Measurements from ENCODE around the gene CA6.
A peak's percentile ranks its signal among the peaks of the same experiment; 100 is the strongest.
"Not testable (repeated sequence)": the region's sequence is repeated elsewhere in the genome, so short reads cannot be mapped to it uniquely, and the experiment has no call there.

The CA6 gene

DNA sequence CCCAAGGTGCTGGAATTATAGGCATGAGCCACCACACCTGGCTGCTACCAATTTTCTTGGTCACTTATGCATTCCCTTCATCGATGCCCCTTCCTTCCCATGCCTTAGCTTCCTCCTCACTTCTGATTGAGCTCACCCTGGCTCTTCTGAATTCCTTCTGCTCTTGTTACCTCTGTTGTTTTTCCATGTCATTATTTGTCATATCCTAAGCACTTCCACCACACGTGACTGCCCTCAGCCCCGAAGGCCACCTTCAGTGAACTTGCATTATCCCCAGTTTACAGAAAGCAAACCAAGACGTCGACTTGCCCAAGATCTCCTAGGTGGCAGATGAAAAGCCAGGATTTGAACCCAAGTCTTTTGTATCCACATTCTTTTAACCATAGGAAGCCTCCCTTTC is 30.7 kb downstream of the CA6 start:
- DNase-seq, result no peak

DNA sequence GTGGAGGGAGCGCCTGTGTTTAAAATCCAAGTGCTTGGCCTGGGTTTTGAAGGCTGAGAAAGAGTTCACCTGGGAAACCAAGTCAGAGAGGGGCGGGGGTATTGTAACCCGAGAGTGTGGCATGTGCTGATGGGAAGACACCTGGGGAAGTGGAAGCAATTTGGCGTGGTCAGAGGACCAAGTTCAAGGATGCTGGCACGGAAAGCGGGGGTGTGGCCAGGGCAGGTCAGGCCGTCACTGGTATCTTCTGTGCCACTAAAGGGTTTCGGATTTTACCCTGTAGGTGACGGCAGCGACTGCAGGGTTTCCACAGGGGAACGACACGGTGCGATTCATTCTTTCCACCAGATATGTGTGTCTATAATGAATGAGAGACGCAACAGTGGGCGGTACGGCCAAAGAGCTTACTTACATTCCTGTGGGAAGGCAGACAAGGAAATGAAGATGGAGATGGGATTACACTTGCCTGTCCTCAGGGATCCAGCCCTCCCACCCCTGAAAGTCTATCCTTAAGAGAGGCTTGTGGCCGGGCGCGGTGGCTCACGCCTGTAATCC is 31.3 kb downstream of the CA6 start:
- no peak for DNase-seq

DNA sequence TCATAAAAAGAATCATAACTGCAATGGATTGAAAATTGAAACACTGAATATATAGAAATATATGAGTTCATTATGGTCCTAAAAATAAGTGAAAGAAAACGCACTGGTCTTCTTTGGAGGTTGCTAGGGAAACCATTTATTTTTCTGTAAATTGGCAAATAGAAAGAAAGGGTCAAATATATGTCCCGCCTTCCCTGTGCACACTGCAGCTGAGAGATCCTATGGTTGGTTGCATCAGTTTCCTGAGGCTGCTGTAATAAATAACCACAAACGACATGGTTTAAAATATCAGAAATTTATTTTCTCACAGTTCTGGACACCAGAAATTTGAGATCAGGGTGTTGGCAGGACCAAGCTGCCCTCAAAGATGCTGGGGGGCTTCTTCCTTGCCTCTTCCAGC is 35.0 kb downstream of the CA6 start:
- DNase-seq, result no peak

DNA sequence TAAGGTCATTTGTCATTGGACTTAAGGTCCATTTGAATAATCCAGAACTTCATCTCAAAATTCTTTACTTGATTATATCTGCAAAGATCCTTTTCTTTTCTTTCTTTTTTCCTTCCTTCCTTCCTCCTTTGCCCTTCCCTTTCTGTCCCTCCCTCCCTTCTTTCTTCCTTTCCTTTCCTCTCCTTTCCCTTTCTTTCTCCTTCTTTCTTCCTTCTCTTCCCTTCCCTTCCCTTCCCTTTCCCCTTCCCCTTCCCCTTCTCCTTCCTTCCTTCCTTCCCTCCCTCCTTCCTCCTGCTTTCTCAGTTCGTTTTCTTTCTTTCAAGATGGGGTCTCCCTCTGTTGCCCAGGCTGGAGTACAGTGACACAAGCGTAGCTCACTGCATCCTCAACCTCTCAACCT is 35.5 kb downstream of the CA6 start:
- no peak for DNase-seq

DNA sequence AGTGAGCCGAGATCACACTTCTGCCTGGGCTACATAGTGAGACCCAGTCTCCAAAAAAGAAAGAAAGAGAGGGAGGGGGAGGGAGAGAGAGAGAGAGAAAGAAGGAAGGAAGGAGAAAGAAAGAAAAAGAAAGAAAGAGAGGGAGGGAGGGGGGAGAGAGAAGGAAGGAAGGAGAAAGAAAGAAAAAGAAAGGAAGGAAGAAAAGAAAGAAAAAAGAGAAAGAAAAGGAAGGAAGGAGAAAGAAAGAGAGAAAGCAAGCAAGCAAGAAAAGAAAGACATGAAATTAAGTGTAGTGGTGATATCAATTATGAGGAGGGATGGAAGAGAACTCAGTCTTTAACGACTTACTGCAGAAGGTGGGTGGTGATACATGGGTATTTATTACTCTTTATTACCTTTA is 38.5 kb downstream of the CA6 start:
- DNase-seq, result no peak

DNA sequence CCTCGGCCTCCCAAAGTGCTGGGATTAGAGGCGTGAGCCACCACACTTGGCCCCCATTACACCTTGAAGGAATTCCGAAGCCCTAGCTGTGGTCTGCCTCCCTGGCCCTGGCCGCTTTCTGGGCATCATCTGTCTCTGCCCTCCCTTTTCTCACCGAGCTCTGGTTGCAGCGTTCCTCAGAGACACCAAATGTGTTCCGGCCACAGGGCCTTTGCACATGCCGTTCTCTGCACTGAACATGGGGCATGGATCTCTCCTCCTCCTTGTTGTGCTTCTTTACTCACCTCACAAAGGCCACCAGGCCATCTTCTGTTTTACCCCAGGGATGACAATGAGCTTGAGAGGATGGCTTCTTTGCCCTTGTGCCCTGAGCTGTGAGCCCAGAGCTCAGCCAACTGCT is 39.3 kb downstream of the CA6 start:
- DNase-seq, result no peak

DNA sequence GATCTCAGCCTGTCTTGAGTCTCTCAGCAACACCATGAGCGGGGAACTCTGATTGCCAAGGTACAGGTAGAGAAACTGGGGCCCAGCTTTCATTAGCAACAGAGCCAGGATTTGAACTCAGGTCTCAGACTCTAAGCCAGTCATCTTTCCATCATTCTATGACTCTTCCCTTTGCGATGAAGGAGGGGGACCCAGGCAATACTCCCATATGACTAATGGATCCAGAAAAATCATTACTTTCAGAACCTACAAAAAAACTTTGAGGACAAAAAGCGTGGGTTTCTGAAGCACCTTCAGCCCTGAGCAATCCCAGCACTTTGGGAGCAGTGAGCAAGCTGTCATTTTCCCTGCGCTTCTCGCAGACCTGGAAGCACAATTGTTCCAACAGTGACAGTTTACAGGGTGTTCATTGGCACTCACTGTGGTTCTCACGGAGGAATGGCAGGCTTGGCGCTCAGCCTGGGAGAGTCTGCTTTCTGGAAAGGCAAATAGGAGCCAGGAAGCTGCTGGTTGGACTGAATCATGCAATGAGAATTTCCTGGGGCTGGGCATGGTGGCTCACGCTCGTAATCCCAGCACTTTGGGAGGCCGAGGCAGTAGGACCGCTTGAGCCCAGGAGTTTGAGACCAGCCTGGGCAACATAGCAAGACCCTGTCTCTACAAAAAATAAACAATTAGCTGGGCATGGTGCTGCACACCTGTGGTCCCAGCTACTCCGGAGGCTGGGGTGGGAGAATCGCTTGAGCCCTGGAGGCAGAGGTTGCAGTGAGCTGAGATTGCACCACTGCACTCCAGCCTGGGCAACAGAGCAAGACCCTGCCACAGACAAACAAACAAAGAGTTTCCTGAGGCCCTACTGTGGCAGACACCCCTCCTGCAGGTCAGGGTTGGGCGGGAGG is 40.5 kb downstream of the CA6 start:
- peak; percentile 57 for DNase-seq

DNA sequence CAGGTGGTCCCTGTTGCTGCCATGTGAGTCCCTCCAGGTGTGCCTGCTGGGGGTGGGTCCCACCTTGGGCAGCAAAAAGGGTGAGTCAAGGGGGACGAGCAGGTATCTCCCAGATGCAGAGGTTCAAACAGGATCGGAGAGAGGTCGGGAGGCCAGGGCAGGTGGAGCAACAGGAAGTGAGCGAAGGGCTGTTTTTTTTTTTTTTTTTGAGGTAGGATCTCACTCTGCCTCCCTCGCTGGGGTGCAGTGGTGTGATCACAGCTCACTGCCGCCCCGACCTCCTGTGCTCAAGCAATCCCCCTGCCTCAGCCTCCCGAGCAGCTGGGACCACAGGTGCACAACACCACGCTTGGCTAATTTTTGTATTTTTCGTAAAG is 41.1 kb downstream of the CA6 start:
- no peak for DNase-seq

DNA sequence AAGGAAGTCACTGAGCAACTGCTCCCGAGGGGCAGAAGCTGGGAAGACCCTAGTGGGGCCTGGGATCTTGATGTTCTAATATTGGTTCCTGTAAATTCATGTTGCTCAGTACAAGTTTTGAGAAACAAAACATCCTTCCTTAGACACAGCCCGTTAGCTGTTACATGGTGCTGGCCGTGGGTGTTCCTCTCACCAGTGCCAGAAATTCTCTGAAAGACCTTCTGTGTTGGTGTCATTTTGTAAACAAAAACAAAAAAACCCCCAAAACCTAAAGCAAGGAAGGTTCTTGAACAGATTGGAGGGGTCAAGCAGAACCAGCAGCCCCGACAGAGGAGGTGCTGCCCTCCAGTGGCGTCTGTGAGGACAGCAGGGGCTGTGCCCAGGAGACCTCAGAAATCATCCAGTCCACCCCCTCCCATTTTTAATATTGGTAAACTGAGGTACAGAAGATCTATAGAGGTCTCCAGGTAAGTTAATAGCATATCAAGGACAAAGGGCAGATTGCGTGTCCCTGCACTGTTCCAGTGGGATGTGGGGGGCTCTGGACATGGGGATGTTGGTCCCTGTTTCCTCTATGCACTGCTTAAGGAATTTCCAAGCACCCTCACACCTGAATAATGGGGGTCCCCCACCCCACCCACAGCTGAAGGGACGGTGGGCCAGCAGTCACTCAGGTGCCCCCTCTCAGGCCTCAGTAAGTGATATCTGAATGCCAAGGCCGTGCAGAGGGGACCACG is 42.4 kb downstream of the CA6 start:
- peak; percentile 29 for DNase-seq

DNA sequence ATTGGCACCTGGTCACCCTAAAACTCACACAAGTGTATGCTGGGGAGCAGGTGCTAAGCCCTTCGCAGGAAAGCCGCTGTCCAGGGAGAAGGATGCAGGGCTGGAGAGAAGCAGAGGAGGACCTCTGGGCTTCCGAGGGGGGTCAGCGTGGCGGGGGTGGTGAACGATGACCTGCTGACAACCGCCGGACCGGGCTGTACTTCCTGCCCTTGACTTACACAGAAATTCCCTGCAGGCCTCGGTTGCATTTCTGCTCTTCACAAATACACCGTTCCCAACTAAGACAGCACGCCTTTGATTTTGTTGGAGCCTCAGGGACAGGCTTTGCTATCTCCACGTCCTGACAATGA is 42.9 kb downstream of the CA6 start:
- DNase-seq, result no peak

DNA sequence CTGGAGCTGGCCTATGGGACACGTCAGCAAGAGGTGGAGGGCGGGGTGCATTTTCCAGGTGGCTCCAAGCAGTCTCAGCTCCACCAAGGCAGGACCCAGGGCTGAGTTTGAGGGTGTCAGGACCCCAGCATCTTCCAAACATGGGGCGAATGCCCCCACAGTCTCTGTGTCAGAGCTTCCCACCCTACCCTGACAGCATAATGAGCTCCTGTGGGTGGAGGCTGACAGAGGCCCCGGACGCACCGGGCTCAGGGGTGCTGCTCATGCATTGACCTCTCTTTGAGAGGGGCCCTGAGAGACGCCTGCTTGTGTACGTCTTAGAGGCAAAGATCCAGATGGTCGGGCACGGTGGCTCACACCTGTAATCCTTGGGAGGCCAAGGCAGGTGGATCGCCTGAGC is 43.4 kb downstream of the CA6 start:
- DNase-seq, result no peak

DNA sequence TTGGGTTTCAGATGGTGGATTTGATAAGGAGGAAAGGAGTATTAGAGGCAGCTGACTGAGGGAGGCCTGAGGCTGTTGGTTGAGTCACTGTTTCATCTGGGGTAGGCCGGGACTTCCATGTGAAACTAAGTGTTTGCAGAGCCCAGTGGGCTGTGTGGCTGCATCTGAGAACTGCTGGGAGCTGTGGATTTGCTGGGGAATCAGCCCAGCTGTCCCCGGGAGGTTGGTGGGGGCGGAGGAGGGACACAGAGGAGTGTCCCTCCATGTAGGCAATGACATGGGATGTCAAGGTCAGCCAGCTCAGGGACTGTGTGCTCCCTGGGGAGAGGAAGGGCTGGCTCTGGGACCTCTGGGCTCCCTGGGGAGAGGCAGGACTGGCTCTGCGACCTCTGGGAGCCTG is 44.2 kb downstream of the CA6 start:
- no peak for DNase-seq

DNA sequence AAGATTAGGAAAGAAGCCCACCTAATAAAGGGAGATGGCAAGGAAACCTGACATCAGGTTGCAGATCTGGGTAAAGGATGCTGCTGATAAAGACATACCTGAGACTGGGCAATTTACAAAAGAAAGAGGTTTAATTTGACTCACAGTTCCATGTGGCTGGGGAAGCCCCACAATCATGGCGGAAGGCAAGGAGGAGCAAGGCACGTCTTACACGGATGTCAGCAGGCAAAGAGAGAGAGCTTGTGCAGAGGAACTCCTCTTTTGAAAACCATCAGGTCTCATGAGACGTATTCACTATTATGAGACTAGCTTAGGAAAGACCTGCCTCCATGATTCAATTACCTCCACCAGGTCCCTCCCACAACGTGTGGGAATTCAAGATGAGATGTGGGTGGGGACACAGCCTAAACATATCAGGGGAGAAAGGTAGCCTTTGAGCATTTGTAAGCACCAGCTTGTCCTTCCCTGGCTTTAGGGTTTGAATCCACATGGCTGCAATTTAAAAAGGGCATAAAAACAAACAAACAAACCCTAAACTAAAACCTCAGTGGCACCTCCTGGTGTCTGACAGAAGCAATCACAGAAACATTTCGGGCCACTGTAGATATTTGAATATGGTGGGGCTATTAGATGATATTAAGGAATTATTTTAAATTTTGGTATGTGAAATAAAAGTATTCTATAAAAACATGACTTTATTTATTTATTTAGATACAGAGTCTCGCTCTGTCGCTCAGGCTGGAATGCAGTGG is 47.4 kb downstream of the CA6 start:
- DNase-seq, result no peak

DNA sequence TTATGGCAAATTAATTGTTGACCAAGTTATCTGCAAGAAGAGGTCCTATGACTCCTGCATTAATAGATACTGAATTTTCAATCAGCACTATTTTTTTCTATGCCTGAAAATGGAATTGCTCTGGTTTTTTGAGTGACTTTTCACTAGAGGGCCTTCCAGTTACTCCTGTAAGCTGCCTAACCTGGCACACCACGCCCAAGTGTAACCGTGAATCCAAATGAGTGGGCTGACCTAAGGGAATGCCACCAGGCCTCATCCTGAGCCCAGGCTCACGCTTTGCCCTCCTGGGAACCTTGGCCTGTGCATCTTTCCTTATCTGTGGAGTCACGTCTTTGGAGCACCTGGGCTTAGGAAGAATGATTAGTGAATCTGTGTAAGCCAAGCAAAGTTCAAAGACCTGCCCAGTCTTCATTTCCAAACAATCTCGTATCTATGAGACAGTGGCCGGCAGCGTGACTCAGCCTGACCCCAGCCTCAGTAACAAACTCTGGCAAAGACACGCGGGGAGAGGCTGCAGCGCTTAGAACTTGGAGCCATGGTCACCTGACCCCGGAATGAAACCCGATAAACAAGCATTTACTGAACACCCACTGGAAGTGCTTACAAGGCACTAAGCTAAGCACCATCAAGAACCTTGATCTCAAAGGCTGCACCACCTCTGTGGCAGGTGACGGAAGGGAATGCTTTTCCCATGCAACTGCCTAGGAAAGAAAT is 48.5 kb downstream of the CA6 start:
- DNase-seq, result not testable (repeated sequence)

DNA sequence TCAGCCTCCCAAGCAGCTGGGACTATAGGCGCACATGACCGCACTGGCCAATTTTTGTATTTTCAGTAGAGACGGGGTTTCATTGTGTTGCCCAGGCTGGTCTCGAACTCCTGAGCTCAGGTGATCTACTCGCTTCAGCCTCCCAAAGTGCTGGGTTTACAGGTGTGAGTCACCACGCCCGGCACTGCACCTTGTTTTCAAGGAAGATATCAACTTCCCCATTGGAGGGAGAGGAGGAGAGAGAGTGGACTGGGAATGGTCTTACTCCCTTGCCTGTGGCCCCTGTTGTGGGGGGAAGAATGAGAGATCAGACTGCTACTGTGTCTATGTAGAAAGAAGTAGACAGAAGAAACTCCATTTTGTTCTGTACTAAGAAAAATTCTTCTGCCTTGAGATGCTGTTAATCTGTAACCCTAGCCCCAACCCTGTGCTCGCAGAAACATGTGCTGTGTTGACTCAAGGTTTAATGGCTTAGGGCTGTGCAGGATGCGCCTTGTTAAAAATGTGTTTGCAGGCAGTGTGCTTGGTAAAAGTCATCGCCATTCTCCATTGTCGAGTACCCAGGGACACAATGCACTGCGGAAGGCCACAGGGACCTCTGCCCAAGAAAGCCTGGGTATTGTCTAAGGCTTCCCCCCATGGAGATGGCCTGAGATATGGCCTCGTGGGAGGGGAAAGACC is 56.0 kb downstream of the CA6 start:
- DNase-seq, result not testable (repeated sequence)

DNA sequence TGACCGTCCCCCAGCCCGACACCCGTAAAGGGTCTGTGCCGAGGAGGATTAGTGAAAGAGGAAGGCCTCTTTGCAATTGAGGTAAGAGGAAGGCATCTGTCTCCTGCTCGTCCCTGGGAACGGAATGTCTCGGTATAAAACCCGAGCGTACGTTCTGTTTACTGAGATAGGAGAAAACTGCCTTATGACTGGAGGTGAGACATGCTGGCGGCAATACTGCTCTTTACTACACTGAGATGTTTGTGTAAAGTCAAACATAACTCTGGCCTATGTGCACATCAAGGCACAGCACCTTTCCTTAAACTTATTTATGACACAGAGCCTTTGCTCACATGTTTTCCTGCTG is 56.5 kb downstream of the CA6 start:
- DNase-seq, result not testable (repeated sequence)

DNA sequence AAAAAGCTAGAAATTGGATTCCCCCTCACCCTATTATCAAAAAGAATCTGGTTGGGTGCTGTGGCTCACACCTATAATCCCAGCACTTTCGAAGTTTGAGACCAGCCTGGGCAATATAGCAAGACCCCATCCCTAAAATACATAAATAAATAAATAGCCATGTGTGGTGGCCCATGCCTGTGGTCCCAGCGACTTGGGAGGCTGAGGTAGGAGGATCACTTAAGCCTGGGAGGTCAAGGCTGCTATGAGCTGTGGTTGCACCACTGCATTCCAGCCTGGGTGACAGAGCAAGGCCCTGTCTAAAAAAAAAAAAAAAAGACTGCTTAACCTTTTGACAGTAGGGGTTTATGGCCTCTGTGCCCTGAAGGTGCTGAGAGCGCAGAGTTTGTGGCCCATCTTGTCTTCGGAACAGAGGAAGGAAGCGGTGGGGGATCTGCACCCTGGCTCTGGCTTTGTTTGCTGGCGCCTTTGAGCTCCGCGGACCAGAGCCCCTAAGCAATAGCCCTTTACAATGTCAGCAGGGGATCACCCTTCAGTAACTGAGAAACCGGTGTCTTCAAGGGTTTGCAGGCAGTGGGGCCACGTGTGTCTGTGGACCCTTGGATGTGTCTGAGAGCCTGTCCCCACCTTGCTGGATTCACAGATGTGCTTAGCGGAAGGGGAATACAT is 58.5 kb downstream of the CA6 start:
- no peak for DNase-seq

DNA sequence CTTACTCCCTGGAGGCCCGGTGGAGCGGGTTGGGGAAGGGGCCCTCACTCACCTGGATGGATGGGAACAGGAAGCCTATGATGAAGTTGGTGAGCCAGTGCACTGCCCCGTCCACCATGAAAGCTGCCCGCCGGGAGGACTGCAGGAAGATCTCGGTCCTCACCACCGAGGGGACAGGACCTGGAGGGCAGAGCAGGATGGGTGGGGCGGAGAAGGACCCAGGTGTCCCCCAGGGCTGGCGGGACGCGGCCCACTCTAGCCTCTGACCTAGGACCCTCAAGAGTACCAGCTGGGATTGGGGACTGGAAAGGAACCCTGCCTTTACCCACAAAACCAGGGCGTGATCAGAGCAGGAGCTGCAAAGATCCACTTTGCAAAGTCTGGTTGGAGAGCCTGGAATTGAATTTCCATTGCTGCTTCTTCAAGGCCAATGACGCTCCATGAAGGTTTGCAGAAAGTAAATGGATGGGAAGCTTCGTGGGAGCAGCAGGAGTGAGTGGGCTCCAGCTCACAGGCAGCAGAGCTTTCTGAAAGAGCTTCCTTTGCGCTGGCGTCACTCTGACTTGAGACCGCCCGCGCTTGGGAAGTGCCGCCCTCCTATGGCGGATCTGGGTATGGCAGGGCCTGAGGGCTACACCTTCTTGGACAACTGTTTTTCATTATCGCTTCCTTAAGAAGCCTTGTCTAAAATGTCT is 59.2 kb downstream of the CA6 start:
- DNase-seq, result peak; percentile 63

DNA sequence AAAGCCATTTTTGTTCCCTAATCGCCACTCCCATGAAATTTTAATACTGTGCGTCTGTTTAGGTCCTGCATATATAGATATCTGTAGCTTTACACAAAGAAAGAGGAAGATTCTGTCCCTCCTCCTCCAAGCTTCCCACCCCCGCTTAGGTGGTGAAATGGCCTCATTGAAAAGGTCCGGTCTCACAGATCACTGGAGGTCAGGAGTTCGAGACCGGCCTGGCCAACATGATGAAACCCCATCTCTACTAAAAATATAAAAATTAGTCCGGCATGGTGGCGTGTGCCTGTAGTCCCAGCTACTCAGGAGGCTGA is 59.7 kb downstream of the CA6 start:
- DNase-seq, result no peak

DNA sequence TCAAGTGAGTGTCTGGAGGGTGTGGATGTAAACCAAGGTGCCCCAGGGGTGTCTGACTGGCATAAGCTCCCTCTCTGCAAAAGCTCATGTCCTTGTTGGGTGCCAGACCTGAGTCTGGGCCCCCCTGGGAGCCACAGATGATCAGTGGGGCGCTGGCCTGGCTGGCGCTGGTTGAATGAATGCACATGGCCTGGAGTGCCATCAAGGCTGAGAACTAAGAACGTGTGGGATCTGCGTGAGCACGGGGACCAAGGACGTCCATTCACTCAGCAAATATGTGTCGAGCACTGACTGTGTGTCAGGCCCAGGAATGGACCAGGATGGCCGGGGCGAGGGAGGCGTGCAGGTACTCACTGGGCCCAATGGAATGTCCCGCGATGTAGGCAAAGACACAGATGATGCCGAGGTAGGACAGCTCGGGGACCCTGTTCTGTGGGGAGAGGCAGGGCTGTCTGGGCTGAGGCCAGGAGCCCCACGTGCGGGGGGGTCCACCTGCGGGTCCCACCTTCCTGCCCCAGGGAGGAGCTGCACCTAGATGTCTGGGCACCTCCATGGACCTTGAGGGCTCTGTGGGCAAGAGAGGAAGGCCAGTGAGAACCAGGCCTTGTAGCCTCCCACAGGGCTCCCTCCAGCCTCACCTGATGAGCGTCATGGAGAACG is 61.4 kb downstream of the CA6 start:
- DNase-seq, result no peak

DNA sequence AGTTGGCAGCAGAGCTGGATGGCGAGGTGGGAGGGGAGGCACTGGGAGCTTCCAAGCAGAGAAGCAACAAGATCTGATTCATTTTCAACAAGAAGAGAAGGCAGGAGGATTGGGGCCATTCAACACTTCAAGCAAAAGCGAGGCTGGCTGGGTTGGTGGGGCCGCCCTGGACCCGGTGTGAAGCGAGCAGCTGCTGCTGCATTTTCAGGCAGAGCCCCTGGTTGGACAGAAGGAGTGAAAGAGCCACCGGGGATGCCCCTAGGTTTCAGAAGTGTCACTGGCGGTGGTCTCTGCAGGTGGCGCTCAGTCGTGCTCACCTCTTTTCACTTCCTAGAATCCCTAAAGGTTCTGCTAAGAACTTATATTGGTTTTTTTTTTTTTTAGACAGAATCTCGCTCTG is 62.6 kb downstream of the CA6 start:
- DNase-seq, result no peak

Data from NCI-H1092 treated with DMSO at 0.1 percent for 48 hours (cell line).